HepG2 (cell line): Measurements from ENCODE around the gene TOPBP1. TPM values are rescaled to one million over a fixed set of nuclear protein-coding genes. Genes with fewer than 3 reads are reported as not detected.
A peak's percentile ranks its signal among the peaks of the same experiment; 100 is the strongest.

Experiments used
- ATAC-seq: fragments of 200-7000 bp; cut with Tn5 transposase; 3 replicates; pipeline ENCODE4 v1.9.1; 2020; ENCODE audit warnings: mild to moderate bottlenecking, moderate library complexity
- BruUV-seq: library from RNA; stranded (reverse); fragments of 400-500 nt; replicated peaks from 2 replicates; lab custom pipeline; 2021; lab: Mats Ljungman, UMichigan
- CTCF ChIA-PET: fragments of 300-600 bp; formaldehyde crosslinking; extraction: SDS; loops from one replicate; lab custom pipeline; 2021; ENCODE audit warnings: low total read pairs, inconsistent platforms, low intra/inter-chr PET ratio; lab: Yijun Ruan, JAX
- POLR2A ChIA-PET: fragments of 350-600 bp; sonication (Branson Sonifier 250); formaldehyde crosslinking; loops from one replicate; lab custom pipeline; 2020; ENCODE audit warnings: antibody characterized with exemption, inconsistent platforms; lab: Yijun Ruan, JAX
- DNase-seq: peaks from one replicate; pipeline ENCODE4 v3.0.0-alpha.2; 2015; ENCODE audit warnings: low spot score
- FAIRE-seq: peaks from 3 replicates; lab custom pipeline; 2011; peaks lifted over from hg19 to GRCh38; lab: Jason Lieb, UNC
- H2AFZ ChIP-seq: one replicate; pipeline ENCODE4 v1.6.1; 2011; ENCODE audit warnings: low read length, inconsistent platforms
- H3K27ac ChIP-seq: fragments of 300-600 bp; 3 replicates; pipeline ENCODE4 v1.8.0; 2011; ENCODE audit warnings: mixed run types, mild to moderate bottlenecking, mixed read lengths, low read length, inconsistent platforms; ENCODE audit not compliant: insufficient read depth; ENCODE audit errors: extremely low read length
- H3K27me3 ChIP-seq, 2 experiments: fragments of 200-600 bp in 1 of 2; 2 replicates in 1 of 2; 3 replicates in 1 of 2; pipeline versions ENCODE4 v1.6.0 to v1.8.0; 2011; ENCODE audit warnings: low read length in 2 of 2, mild to moderate bottlenecking in 2 of 2, moderate library complexity in 2 of 2, inconsistent platforms in 1 of 2; ENCODE audit not compliant: insufficient read depth in 2 of 2, control insufficient read depth in 1 of 2
- H3K36me3 ChIP-seq, 2 experiments: fragments of 200-600 bp in 1 of 2; replicated peaks in 1 of 2; 2 replicates in 1 of 2; 3 replicates in 1 of 2; pipeline versions ENCODE4 v1.5.1 to v1.8.0; 2011; ENCODE audit warnings: low read length in 2 of 2, inconsistent platforms in 1 of 2; ENCODE audit not compliant: insufficient read depth in 2 of 2, control insufficient read depth in 1 of 2
- H3K4me1 ChIP-seq: 2 replicates; pipeline ENCODE4 v1.5.1; 2012; ENCODE audit warnings: low read length, inconsistent platforms; ENCODE audit not compliant: insufficient read depth
- H3K4me2 ChIP-seq: 2 replicates; pipeline ENCODE4 v1.6.0; 2011; ENCODE audit warnings: low read depth, low read length, inconsistent platforms
- H3K4me3 ChIP-seq, 3 experiments: fragments of 200-600 bp in 1 of 3; sonication (generic), shearing (Covaris generic) in 1 of 3; replicated peaks in 1 of 3; 2 replicates each; pipeline ENCODE4 v1.5.1; 2011 to 2016; ENCODE audit warnings: low read length in 3 of 3, inconsistent platforms in 2 of 3, low read depth in 2 of 3, mild to moderate bottlenecking in 2 of 3, control low read depth in 1 of 3, mixed read lengths in 1 of 3; ENCODE audit not compliant: insufficient read depth in 1 of 3
- H3K79me2 ChIP-seq: one replicate; pipeline ENCODE4 v1.6.1; 2011; ENCODE audit warnings: low read length, inconsistent platforms; ENCODE audit not compliant: insufficient read depth
- H3K9ac ChIP-seq: 2 replicates; pipeline ENCODE4 v1.6.0; 2011; ENCODE audit warnings: mild to moderate bottlenecking, low read depth, low read length, inconsistent platforms; ENCODE audit not compliant: insufficient read depth
- H3K9me3 ChIP-seq: 2 replicates; pipeline ENCODE4 v1.5.1; 2012; ENCODE audit warnings: mild to moderate bottlenecking, low read length
- H4K20me1 ChIP-seq: 2 replicates; pipeline ENCODE4 v1.6.0; 2011; ENCODE audit warnings: inconsistent platforms, mild to moderate bottlenecking, low read length, moderate library complexity; ENCODE audit not compliant: insufficient read depth
- FOSL2 ChIP-seq: sonication (generic); formaldehyde crosslinking; IDR thresholded peaks from 2 replicates; pipeline ENCODE4 v1.4.0; 2020; ENCODE audit warnings: missing genetic modification reagents
- FOXJ3 ChIP-seq: sonication (generic); formaldehyde crosslinking; IDR thresholded peaks from 2 replicates; pipeline ENCODE4 v1.4.0; 2020; ENCODE audit warnings: missing genetic modification reagents, mild to moderate bottlenecking, borderline replicate concordance
- KAT7 ChIP-seq: IDR thresholded peaks from 2 replicates; pipeline ENCODE4 v1.6.1; 2018; ENCODE audit warnings: borderline replicate concordance, missing compliant biosample characterization
- NAIF1 ChIP-seq: sonication (generic); formaldehyde crosslinking; IDR thresholded peaks from 2 replicates; pipeline ENCODE4 v1.5.0; 2020; ENCODE audit warnings: mild to moderate bottlenecking, missing genetic modification reagents, borderline replicate concordance
- NONO ChIP-seq, 2 experiments: fragments of 450-650 bp in 1 of 2; sonication (generic) in 1 of 2; formaldehyde crosslinking in 1 of 2; IDR thresholded peaks in 1 of 2; conservative IDR thresholded peaks in 1 of 2; 2 replicates each; pipeline versions ENCODE4 v1.6.1 to v1.8.0; 2017 to 2022; ENCODE audit warnings: mild to moderate bottlenecking in 1 of 2, missing genetic modification reagents in 1 of 2, moderate library complexity in 1 of 2
- NR2F1 ChIP-seq, 2 experiments: fragments of 450-650 bp in 1 of 2; formaldehyde crosslinking in 1 of 2; IDR thresholded peaks; 2 replicates each; pipeline versions ENCODE4 v1.5.0 to v1.6.1; 2016 to 2020; ENCODE audit warnings: mild to moderate bottlenecking in 1 of 2, missing compliant biosample characterization in 1 of 2, missing genetic modification reagents in 1 of 2, moderate library complexity in 1 of 2
- POLR2AphosphoS5 ChIP-seq: IDR thresholded peaks from 2 replicates; pipeline ENCODE4 v1.6.1; 2012; ENCODE audit warnings: low read depth, low read length
- SPEN ChIP-seq: sonication (generic); formaldehyde crosslinking; IDR thresholded peaks from 2 replicates; pipeline ENCODE4 v1.5.1; 2020; ENCODE audit warnings: low read depth, mild to moderate bottlenecking, missing genetic modification reagents
- ZFP36 ChIP-seq: fragments of 150-350 bp; IDR thresholded peaks from 2 replicates; pipeline ENCODE4 v1.6.1; 2018; ENCODE audit warnings: borderline replicate concordance, low read length, low read depth; ENCODE audit not compliant: partially characterized antibody
- ZKSCAN1 ChIP-seq: fragments of 150-350 bp; IDR thresholded peaks from 2 replicates; pipeline ENCODE4 v1.6.1; 2014; ENCODE audit warnings: low read length
- ZKSCAN8 ChIP-seq: IDR thresholded peaks from 2 replicates; pipeline ENCODE4 v1.6.1; 2016; ENCODE audit warnings: borderline replicate concordance, missing genetic modification reagents, missing compliant biosample characterization
- WGBS: methylation state at CpG from one replicate; pipeline ENCODE4 v1.1.6; 2017; ENCODE audit warnings: low lambda C conversion rate; 5-methylcytosine and 5-hydroxymethylcytosine counted together
- in situ Hi-C: cut with HindIII; loops from 2 replicates; pipeline ENCODE4 v1.10.0; 2017; ENCODE audit warnings: low pct_unique_long_range_greater_than_20kb; ENCODE audit not compliant: extremely low pct_ligation_motif_present
- intact Hi-C: fragments of 100-400 bp; cut with micrococcal nuclease; formaldehyde crosslinking; loops from one replicate; pipeline ENCODE4 v1.10.0; 2022; ENCODE audit not compliant: unreplicated experiment
- polyA plus RNA-seq, 8 experiments: library from polyadenylated mRNA; depleted of rRNA in 3 of 8; stranded (reverse) in 7 of 8; unstranded in 1 of 8; fragments of >200 nt; fragmentation: Illumina TruSeq in 4 of 8; extraction: Trizol in 4 of 8; gene quantifications; 2 replicates each; pipeline versions ENCODE4 v1.2.1 to v1.2.3, GENCODE V29; 2011 to 2016; ENCODE audit warnings: low read depth in 4 of 8, missing spikeins in 1 of 8, mixed read lengths in 1 of 8; ENCODE audit not compliant: insufficient read depth in 1 of 8
- total RNA-seq, 5 experiments: library from RNA; depleted of rRNA; stranded (reverse); fragments of >200 nt; fragmentation: Illumina TruSeq; extraction: Trizol; gene quantifications; 2 replicates each; pipeline ENCODE4 v1.2.3, GENCODE V29; 2016; ENCODE audit warnings: low read depth in 1 of 5
- TF ChIP-seq, protein P1 (sequence below): sonication (generic); formaldehyde crosslinking; IDR thresholded peaks from 2 replicates; pipeline ENCODE4 v1.8.0; 2022; ENCODE audit warnings: mild to moderate bottlenecking, missing genetic modification reagents, moderate library complexity
- TF ChIP-seq, protein P2 (sequence below): sonication (generic); formaldehyde crosslinking; IDR thresholded peaks from 2 replicates; pipeline ENCODE4 v1.4.0; 2020; ENCODE audit warnings: missing genetic modification reagents
- TF ChIP-seq, protein P3 (sequence below): sonication (generic); formaldehyde crosslinking; IDR thresholded peaks from 2 replicates; pipeline ENCODE4 v1.5.0; 2020; ENCODE audit warnings: mild to moderate bottlenecking, missing genetic modification reagents
- TF ChIP-seq, protein P4 (sequence below): sonication (generic); formaldehyde crosslinking; IDR thresholded peaks from 2 replicates; pipeline ENCODE4 v1.8.1; 2022; ENCODE audit warnings: low read depth, mild to moderate bottlenecking, missing genetic modification reagents
- TF ChIP-seq, protein P5 (sequence below): sonication (generic); formaldehyde crosslinking; IDR thresholded peaks from 2 replicates; pipeline ENCODE4 v1.8.1; 2023; ENCODE audit warnings: missing genetic modification reagents, mild to moderate bottlenecking, borderline replicate concordance

The TOPBP1 gene
- total and polyA plus RNA-seq, 2 of the 13 experiments (the other 11 are each of a cell fraction or from before 2014, with no cell fraction given): 24.3 to 42.9 TPM

DNA sequence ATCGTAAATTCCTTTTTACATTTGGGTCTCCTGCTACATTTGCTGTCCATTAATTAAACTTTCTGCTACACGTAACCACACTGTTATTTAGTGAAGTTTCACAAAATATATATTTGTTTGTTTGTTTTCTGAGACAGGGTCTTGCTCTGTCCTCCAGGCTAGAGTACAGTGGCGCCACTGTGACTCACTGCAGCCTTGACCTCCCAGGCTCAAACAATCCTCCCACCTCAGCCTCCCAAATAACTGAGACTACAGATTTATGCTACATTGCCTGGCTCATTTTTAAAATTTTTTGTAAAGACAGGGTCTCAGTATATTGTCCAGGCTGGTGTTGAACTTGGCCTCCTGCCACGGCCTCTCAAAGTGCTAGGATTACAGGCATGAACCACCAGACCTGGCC, 20.5 kb downstream of the TOPBP1 start:
- POLR2A ChIA-PET: no interaction called here
- intact Hi-C loops: no loop called here

More for the DNA sequence above, 20.5 kb downstream of the TOPBP1 start:
- no peak overlapping the region for H2AFZ ChIP-seq
- H3K27ac ChIP-seq: no peak overlapping the region
- BruUV-seq: no TSS peak
- H3K4me2 ChIP-seq: no peak overlapping the region
- no peaks in the 10 kb centered on the region for H3K79me2 ChIP-seq
- no peaks in the 10 kb centered on the region for H3K9me3 ChIP-seq
- peaks cover 14 to 51% of the 10 kb centered on the region in 2 experiments for H3K36me3 ChIP-seq
- TF ChIP-seq FOSL2: peak; percentile 23; the same call in 1 of the 2 replicates
- TF ChIP-seq POLR2AphosphoS5: no peak
- TF ChIP-seq, protein P1, sequence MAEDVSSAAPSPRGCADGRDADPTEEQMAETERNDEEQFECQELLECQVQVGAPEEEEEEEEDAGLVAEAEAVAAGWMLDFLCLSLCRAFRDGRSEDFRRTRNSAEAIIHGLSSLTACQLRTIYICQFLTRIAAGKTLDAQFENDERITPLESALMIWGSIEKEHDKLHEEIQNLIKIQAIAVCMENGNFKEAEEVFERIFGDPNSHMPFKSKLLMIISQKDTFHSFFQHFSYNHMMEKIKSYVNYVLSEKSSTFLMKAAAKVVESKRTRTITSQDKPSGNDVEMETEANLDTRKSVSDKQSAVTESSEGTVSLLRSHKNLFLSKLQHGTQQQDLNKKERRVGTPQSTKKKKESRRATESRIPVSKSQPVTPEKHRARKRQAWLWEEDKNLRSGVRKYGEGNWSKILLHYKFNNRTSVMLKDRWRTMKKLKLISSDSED (CRISPR knock-in tag): no peak
- TF ChIP-seq ZKSCAN8 (CRISPR knock-in tag): no peak
- TF ChIP-seq ZKSCAN1: no peak
- no peak for TF ChIP-seq KAT7 (CRISPR knock-in tag)
- TF ChIP-seq NAIF1 (CRISPR knock-in tag): no peak
- TF ChIP-seq, protein P2, sequence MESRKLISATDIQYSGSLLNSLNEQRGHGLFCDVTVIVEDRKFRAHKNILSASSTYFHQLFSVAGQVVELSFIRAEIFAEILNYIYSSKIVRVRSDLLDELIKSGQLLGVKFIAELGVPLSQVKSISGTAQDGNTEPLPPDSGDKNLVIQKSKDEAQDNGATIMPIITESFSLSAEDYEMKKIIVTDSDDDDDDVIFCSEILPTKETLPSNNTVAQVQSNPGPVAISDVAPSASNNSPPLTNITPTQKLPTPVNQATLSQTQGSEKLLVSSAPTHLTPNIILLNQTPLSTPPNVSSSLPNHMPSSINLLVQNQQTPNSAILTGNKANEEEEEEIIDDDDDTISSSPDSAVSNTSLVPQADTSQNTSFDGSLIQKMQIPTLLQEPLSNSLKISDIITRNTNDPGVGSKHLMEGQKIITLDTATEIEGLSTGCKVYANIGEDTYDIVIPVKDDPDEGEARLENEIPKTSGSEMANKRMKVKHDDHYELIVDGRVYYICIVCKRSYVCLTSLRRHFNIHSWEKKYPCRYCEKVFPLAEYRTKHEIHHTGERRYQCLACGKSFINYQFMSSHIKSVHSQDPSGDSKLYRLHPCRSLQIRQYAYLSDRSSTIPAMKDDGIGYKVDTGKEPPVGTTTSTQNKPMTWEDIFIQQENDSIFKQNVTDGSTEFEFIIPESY (CRISPR knock-in tag): peak; percentile 62; the same call in 1 of the 2 replicates
- TF ChIP-seq, protein P3, sequence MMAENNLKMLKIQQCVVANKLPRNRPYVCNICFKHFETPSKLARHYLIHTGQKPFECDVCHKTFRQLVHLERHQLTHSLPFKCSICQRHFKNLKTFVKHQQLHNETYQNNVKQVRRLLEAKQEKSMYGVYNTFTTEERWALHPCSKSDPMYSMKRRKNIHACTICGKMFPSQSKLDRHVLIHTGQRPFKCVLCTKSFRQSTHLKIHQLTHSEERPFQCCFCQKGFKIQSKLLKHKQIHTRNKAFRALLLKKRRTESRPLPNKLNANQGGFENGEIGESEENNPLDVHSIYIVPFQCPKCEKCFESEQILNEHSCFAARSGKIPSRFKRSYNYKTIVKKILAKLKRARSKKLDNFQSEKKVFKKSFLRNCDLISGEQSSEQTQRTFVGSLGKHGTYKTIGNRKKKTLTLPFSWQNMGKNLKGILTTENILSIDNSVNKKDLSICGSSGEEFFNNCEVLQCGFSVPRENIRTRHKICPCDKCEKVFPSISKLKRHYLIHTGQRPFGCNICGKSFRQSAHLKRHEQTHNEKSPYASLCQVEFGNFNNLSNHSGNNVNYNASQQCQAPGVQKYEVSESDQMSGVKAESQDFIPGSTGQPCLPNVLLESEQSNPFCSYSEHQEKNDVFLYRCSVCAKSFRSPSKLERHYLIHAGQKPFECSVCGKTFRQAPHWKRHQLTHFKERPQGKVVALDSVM (CRISPR knock-in tag): peak; percentile 84
- no peak for TF ChIP-seq NONO (IDR thresholded peaks at IDR 0.05)
- TF ChIP-seq NONO (CRISPR knock-in tag; conservative IDR thresholded peaks at IDR 0.05): no peak
- TF ChIP-seq, protein P4, sequence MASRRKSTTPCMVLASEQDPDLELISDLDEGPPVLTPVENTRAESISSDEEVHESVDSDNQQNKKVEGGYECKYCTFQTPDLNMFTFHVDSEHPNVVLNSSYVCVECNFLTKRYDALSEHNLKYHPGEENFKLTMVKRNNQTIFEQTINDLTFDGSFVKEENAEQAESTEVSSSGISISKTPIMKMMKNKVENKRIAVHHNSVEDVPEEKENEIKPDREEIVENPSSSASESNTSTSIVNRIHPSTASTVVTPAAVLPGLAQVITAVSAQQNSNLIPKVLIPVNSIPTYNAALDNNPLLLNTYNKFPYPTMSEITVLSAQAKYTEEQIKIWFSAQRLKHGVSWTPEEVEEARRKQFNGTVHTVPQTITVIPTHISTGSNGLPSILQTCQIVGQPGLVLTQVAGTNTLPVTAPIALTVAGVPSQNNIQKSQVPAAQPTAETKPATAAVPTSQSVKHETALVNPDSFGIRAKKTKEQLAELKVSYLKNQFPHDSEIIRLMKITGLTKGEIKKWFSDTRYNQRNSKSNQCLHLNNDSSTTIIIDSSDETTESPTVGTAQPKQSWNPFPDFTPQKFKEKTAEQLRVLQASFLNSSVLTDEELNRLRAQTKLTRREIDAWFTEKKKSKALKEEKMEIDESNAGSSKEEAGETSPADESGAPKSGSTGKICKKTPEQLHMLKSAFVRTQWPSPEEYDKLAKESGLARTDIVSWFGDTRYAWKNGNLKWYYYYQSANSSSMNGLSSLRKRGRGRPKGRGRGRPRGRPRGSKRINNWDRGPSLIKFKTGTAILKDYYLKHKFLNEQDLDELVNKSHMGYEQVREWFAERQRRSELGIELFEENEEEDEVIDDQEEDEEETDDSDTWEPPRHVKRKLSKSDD: no peak
- no peak for TF ChIP-seq NR2F1 (CRISPR knock-in tag; IDR thresholded peaks at IDR 0.05)
- TF ChIP-seq FOXJ3: no peak
- TF ChIP-seq SPEN (CRISPR knock-in tag): no peak
- TF ChIP-seq ZFP36: no peak
- TF ChIP-seq, protein P5, sequence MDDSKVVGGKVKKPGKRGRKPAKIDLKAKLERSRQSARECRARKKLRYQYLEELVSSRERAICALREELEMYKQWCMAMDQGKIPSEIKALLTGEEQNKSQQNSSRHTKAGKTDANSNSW: no peak
- FAIRE-seq (no peak), ATAC-seq (no peak), DNase-seq (no peak)
- no peak overlapping the region for H3K4me3 ChIP-seq
- in situ Hi-C loops: no loop called here
- no peaks in the 10 kb centered on the region for H4K20me1 ChIP-seq
- 91% methylated on average over 4 of the region's 4 CpGs for WGBS
- CTCF ChIA-PET: no interaction called here
- no peaks in the 10 kb centered on the region for H3K4me1 ChIP-seq
- no peaks in the 10 kb centered on the region for H3K27me3 ChIP-seq
- H3K9ac ChIP-seq: no peak overlapping the region
